GM23248 (cell line): Measurements from ENCODE around the gene NCF4. TPM values are rescaled to one million over a fixed set of nuclear protein-coding genes. Genes with fewer than 3 reads are reported as not detected.

ENCODE experiments used
- DNase-seq: peaks from one replicate; pipeline ENCODE4 v3.0.0-alpha.2; 2015
- H2AFZ ChIP-seq: fragments of 200-600 bp; sonication (generic); 2 replicates; pipeline ENCODE4 v1.6.1; 2016; ENCODE audit warnings: antibody characterized with exemption
- H3F3A ChIP-seq: fragments of 200-600 bp; sonication (generic); 2 replicates; pipeline ENCODE4 v1.6.1; 2016; ENCODE audit warnings: mild to moderate bottlenecking, antibody characterized with exemption, mixed run types; ENCODE audit not compliant: insufficient read depth
- H3K27ac ChIP-seq: fragments of 200-600 bp; sonication (generic); 2 replicates; pipeline ENCODE4 v1.5.1; 2016; ENCODE audit warnings: mild to moderate bottlenecking
- H3K27me3 ChIP-seq: fragments of 200-600 bp; sonication (generic); replicated peaks from 2 replicates; pipeline ENCODE4 v1.6.1; 2016; ENCODE audit warnings: mild to moderate bottlenecking; ENCODE audit not compliant: insufficient read depth
- H3K36me3 ChIP-seq: fragments of 200-600 bp; sonication (generic); 2 replicates; pipeline ENCODE4 v1.6.1; 2016; ENCODE audit warnings: low read depth, mild to moderate bottlenecking
- H3K4me1 ChIP-seq: fragments of 200-600 bp; sonication (generic); 2 replicates; pipeline ENCODE4 v1.6.1; 2016; ENCODE audit warnings: mild to moderate bottlenecking; ENCODE audit not compliant: insufficient read depth
- H3K4me2 ChIP-seq: fragments of 200-600 bp; sonication (generic); one replicate; pipeline ENCODE4 v1.6.1; 2016; ENCODE audit warnings: mild to moderate bottlenecking; ENCODE audit not compliant: unreplicated experiment
- H3K4me3 ChIP-seq: fragments of 200-600 bp; sonication (generic); 2 replicates; pipeline ENCODE4 v1.5.1; 2016; ENCODE audit warnings: mild to moderate bottlenecking
- H3K79me2 ChIP-seq: fragments of 200-600 bp; sonication (generic); 2 replicates; pipeline ENCODE4 v1.6.1; 2016; ENCODE audit warnings: mild to moderate bottlenecking; ENCODE audit not compliant: insufficient read depth
- H3K9ac ChIP-seq: fragments of 200-600 bp; sonication (generic); 2 replicates; pipeline ENCODE4 v1.6.1; 2016; ENCODE audit warnings: mild to moderate bottlenecking
- H3K9me2 ChIP-seq: fragments of 200-600 bp; sonication (generic); 2 replicates; pipeline ENCODE4 v1.6.1; 2016; ENCODE audit warnings: mixed run types, mild to moderate bottlenecking, moderate library complexity; ENCODE audit not compliant: insufficient read depth
- H3K9me3 ChIP-seq: fragments of 200-600 bp; sonication (generic); one replicate; pipeline ENCODE4 v1.6.1; 2017; ENCODE audit warnings: low read depth
- H4K20me1 ChIP-seq: fragments of 200-600 bp; sonication (generic); 2 replicates; pipeline ENCODE4 v1.6.0; 2016; ENCODE audit not compliant: insufficient read depth
- EZH2 ChIP-seq: fragments of 200-600 bp; sonication (generic); IDR thresholded peaks from 2 replicates; pipeline ENCODE4 v1.6.1; 2018; ENCODE audit warnings: antibody characterized with exemption, mild to moderate bottlenecking; ENCODE audit not compliant: insufficient read depth, poor library complexity, severe bottlenecking
- EZH2phosphoT487 ChIP-seq: fragments of 200-600 bp; sonication (generic); IDR thresholded peaks from 2 replicates; pipeline ENCODE4 v1.6.1; 2018; ENCODE audit warnings: antibody characterized with exemption, moderate library complexity, mild to moderate bottlenecking, low read depth; ENCODE audit not compliant: insufficient read depth
- WGBS, 2 experiments: methylation state at CpG; one replicate each; pipeline ENCODE4 v1.1.6; 2015 to 2017; ENCODE audit warnings: low lambda C conversion rate in 2 of 2, low coverage in 1 of 2; ENCODE audit errors: missing lambda C conversion rate in 2 of 2; 5-methylcytosine and 5-hydroxymethylcytosine counted together
- in situ Hi-C: fragments of 300-500 bp; cut with MboI; formaldehyde crosslinking; loops from 2 replicates; pipeline ENCODE4 v1.15.0; 2020
- polyA plus RNA-seq: library from polyadenylated mRNA; unstranded; fragments of >200 nt; fragmentation: Nextera tagmentation; extraction: Ambion mirVana; gene quantifications from 2 replicates; pipeline ENCODE4 v1.2.1, GENCODE V29; 2016
- total RNA-seq: library from RNA; depleted of rRNA; stranded (reverse); fragments of >200 nt; shearing (Covaris generic); gene quantifications from 2 replicates; pipeline ENCODE4 v1.2.3, GENCODE V29; 2014

Gene NCF4
- total and polyA plus RNA-seq, 2 experiments from 2014 or later: not detected

GRCh38 chr22:36898690-36899089 lies 37.9 kb downstream of the NCF4 start:
- 22 to 36% methylated on average over 4 of the region's 4 CpGs for WGBS, 2 experiments
- H3K9ac ChIP-seq: no peak overlapping the region
- no peaks in the 10 kb centered on the region for H3K79me2 ChIP-seq
- H3F3A ChIP-seq: no peaks in the 10 kb centered on the region
- H3K4me3 ChIP-seq: no peak overlapping the region
- TF ChIP-seq EZH2phosphoT487 (no peak), EZH2 (no peak)
- in situ Hi-C loops: no loop called here
- H3K27ac ChIP-seq: no peak overlapping the region
- H2AFZ ChIP-seq: no peak overlapping the region
- H3K9me3 ChIP-seq: no peaks in the 10 kb centered on the region
- no peaks in the 10 kb centered on the region for H3K4me1 ChIP-seq
- no peak overlapping the region for H3K4me2 ChIP-seq
- peaks cover 54% of the 10 kb centered on the region for H3K27me3 ChIP-seq
- H3K9me2 ChIP-seq: no peaks in the 10 kb centered on the region
- no peaks in the 10 kb centered on the region for H3K36me3 ChIP-seq
- no peak for DNase-seq
- H4K20me1 ChIP-seq: no peaks in the 10 kb centered on the region

DNA sequence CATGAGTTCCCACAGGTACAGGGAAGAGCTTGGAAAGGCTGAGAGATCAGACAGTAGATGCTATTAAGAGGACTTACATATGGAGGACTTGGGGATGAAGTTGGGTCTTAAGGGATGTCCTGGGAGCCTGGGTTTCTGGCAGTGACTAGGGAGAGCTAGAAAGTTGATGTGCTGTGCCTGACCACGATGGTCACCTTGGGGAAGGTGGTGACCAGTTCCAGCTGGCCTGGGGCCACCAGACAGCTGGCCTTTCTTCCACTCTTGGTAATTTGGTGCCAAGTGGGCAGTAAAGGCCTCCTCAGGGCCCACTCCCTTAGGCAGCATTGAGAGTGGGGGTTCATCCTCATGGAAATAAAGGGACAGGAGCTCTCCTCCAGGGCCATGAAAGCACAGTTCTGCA lies 38.7 kb downstream of the NCF4 start:
- WGBS, 2 experiments: 6 to 11% methylated on average over 1 of the region's 1 CpG

GRCh38 chr22:36900225-36900624 lies 39.4 kb downstream of the NCF4 start:
- Histone ChIP-seq H4K20me1 (no peaks in the 10 kb centered on the region), H3K9me2 (no peaks in the 10 kb centered on the region), H3K9ac (no peak overlapping the region), H3K4me2 (no peak overlapping the region), H3K9me3 (no peaks in the 10 kb centered on the region), H3K27me3 (peaks cover 57% of the 10 kb centered on the region), H3K4me1 (no peaks in the 10 kb centered on the region), H3K79me2 (no peaks in the 10 kb centered on the region), H3K36me3 (no peaks in the 10 kb centered on the region), H3K27ac (no peak overlapping the region), H2AFZ (no peak overlapping the region), H3F3A (no peaks in the 10 kb centered on the region), H3K4me3 (no peak overlapping the region)
- DNase-seq: no peak
- in situ Hi-C loops: no loop called here
- TF ChIP-seq EZH2phosphoT487 (no peak), EZH2 (no peak)
- WGBS, 2 experiments: 12 to 14% methylated on average over 1 to 2 of the region's 2 CpGs

More for the DNA sequence above, 38.7 kb downstream of the NCF4 start:
- Histone ChIP-seq H3K27me3 (peaks cover 54% of the 10 kb centered on the region), H2AFZ (no peak overlapping the region), H3K36me3 (no peaks in the 10 kb centered on the region), H3K9me2 (no peaks in the 10 kb centered on the region), H3K27ac (no peak overlapping the region), H3K79me2 (no peaks in the 10 kb centered on the region), H3K4me1 (no peaks in the 10 kb centered on the region), H3K9ac (no peak overlapping the region), H3K4me2 (no peak overlapping the region), H3F3A (no peaks in the 10 kb centered on the region), H4K20me1 (no peaks in the 10 kb centered on the region), H3K9me3 (no peaks in the 10 kb centered on the region), H3K4me3 (no peak overlapping the region)
- in situ Hi-C loops: no loop called here
- TF ChIP-seq EZH2: no peak
- no peak for TF ChIP-seq EZH2phosphoT487
- DNase-seq: no peak

- H3K4me3 ChIP-seq: no peak overlapping the region
- no peaks in the 10 kb centered on the region for H4K20me1 ChIP-seq
- no peak overlapping the region for H3K4me2 ChIP-seq
- H3K27me3 ChIP-seq: peaks cover 54% of the 10 kb centered on the region
- H3K79me2 ChIP-seq: no peaks in the 10 kb centered on the region
- no peak overlapping the region for H3K27ac ChIP-seq
- H2AFZ ChIP-seq: no peak overlapping the region
- WGBS, 2 experiments: 6 to 7% methylated on average over 4 of the region's 4 CpGs
- no peaks in the 10 kb centered on the region for H3K9me2 ChIP-seq
- no peaks in the 10 kb centered on the region for H3K9me3 ChIP-seq
- no peak for DNase-seq
- in situ Hi-C loops: no loop called here
- no peak overlapping the region for H3K9ac ChIP-seq
- H3K4me1 ChIP-seq: no peaks in the 10 kb centered on the region
- no peak for TF ChIP-seq EZH2phosphoT487
- TF ChIP-seq EZH2: no peak
- H3F3A ChIP-seq: no peaks in the 10 kb centered on the region
- H3K36me3 ChIP-seq: no peaks in the 10 kb centered on the region
These were observed 40.1 kb downstream of the NCF4 start for GRCh38 chr22:36900880-36901279.
